T-helper 9 cell (primary cell): ENCODE measurements around the gene RGL3.
"Not testable (repeated sequence)": the region's sequence is repeated elsewhere in the genome, so short reads cannot be mapped to it uniquely, and the experiment has no call there.

Experiments
- DNase-seq: peaks from one replicate; pipeline ENCODE4 v3.0.0-alpha.2; 2020

RGL3 gene

DNA sequence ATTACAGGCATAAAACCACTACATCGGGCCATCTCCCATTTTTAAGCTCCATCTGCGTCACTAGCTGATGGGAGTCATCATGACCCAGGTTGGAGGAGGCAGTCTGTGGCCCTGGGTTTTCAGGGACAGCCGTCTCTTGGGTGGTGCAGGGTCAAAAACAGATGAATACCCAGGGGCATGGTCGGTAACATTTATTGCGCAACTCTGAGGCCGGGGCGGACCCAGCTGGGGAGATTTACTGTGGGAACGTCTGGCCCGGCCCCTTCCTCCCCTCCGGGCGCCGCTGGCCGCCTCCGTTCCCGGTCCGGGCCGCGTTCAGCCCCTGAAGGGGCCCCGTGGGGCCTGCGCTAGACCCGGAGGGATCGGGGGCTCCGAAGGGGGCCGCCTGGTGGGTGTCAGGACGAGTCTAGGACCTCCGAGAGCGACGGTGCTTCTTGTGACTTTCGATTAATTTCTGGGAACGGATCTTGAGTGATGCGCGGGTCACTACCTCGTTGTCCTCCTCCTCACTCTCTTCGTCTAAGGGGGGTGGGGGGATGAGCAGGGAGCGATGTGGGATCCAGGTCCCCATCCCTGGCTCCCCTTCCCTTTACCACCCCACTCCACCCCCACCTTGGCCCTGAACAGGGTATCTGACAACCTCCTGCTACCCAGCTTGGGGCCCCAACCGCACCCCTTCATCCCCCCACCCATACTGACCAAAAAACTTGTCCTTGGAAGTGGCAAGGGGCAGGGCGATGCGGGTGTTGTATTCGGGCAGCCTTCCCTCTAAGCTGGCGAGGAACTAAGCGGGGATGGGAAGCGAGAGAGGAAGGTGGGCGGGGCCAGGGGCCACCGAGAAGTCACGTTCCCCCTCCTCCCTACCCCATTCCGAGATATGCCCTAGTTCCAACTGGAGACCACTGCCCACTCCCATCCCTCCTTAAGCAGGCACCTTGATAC is 1.6 kb upstream of the RGL3 start:
- DNase-seq: no peak

DNA sequence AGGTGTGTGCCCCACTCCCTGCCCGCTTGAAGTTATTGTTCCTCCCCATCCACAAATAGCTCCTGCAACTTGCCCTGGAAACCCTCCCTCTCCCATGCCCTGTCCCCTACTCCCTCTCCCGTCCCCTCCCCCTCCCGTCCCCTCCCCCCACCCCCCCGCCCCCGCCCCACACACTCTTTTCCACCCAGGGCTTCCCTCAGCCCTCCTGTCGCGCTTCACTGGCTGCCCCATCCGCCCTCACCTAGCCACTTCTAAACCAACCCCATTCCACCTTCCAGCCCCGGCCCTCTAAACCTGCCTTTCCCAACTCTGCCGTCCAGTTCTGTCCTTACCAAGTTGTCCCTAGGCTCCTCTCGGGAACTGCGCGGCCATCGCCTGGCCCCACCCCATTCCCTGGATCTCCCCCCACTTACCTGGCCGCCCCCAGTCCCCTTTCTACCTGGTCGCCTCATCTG is 993 bp downstream of the RGL3 start:
- no peak for DNase-seq

DNA sequence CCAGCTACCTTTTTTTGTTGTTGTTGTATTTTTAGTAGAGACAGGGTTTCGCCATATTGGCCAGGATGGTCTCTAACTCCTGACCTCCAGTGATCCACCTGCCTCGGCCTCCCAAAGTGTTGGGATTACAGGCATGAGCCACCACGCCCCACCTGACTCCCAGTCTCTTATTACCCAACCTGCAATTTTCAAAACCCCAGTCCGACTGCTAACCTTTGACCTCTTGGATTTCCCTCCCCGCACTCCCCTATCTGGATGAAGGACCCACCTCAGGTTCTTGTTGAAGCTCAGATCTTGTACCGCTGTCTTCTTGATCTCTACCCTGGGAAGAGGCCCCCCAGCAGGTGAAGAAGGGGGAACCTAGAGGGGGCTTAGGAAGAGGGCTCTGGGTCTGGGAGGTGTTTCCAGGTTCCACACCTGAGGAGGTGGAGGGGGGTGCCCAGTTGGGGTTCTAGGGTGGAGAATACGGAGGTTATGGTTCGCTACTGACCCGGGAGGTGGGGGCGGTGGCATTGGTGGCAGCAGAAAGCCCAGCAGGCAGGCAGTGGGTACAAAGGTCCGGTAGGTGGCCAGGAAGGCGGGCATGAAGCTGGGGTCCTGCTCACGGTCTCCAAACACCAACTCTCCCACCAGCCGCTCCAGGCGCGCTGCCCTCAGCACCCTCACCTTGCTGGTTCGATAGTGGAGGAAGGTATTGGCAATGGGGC is 2.6 kb downstream of the RGL3 start:
- DNase-seq: no peak

DNA sequence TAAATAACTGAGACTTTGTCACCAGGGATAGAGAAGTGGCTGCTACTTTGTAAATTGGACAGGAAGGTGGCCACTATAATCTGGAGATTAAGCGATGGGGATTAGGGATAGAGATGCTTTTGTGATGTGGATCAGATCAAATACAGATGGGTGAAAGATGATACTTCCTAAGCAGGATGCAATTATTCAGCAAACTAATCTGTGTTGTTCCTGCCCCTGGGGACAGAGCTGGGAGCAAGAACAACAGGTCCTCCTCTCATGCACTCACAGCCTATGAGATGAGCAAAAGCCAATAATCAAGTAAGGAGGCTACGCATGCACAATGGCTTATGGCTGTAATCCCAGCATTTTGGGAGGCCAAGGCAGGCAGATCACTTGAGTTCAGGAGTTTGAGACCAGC is 4.6 kb downstream of the RGL3 start:
- no peak for DNase-seq

- no peak for DNase-seq
Observed at GRCh38 chr19:11410682-11411081, 8.4 kb downstream of the RGL3 start.

GRCh38 chr19:11408591-11408990 is 10.5 kb downstream of the RGL3 start:
- no peak for DNase-seq

DNA sequence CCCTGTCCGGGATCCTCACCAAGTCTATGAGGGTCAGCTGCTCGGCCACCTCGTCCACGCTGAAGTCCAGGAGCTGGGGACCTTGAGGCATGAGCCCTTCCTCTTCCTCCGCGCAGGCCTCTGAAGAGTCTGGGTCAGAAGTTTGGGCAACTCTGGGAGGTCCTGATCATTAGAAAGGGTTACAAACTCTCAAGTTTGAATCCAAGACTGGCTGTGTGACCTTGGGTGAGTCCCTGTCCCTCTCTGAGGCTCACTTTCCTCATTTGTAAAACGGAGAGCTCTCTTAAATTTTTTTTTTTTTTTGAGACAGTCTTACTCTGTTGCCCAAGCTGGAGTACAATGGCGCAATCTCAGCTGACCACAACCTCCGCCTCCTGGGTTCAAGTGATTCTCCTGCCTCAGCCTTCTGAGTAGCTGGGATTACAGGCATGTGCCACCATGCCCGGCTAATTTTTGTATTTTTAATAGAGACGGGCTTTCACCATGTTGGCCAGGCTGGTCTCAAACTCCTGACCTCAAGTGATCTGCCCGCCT is 12.3 kb downstream of the RGL3 start:
- not testable (repeated sequence) for DNase-seq

DNA sequence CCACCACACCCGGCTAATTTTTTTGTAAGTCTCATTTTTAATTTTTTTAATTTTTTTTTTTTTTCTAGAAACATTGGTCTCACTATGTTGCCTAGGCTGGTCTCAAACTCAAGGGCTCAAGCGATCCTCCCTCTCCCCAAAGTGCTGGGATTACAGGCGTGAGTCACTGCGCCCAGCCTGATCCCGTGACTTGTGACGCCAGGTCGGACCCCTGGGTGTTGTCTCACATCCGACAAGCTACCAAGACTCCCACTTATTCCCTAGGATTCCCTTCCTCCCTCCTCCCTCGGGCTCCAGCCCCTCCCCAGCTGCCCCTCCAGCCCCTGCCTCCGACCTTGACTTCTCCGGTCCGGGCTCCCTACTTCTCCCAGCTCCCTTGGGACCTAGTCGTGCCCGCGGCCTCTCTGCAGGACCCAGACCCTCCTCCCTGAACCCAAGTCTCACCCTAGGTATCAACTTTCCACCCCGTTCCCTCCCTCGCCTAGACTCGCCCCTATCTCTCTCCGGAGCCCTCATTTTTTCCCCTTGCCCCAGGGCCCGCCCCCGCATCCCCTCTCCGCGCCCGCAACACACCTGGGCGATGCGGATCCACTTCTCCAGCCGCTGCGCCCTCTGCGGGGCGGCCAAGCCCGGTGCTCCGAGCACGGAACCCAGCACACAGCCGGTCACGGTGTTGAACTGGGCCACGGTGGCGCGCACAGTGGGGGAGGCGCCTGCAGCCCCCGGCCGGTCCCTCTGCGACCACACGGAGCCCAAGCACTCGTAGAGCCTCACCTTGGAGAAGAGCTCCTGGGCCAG is 13.1 kb downstream of the RGL3 start:
- DNase-seq: no peak

- DNase-seq: no peak
Observed at GRCh38 chr19:11404588-11405222, 14.4 kb downstream of the RGL3 start.

GRCh38 chr19:11401808-11402543 is 17.1 kb downstream of the RGL3 start:
- DNase-seq: no peak

DNA sequence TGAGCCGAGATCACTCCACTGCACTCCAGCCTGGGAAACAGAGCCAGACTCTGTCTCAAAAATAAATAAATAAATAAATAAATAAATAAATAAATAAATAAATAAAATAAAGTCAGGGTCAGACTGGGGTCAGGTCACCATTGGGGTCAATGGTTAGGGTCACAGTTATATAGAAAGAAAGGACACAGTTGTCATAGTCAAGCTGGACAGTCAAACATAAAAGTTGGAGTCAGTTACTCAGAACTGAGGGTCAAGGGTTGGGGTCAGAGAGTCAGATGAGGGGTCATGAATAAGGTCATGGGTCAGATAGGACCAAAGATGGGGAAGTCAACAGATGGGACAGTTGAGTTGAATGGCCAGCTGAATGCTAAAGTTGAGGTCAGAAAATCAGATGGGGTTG is 18.3 kb downstream of the RGL3 start:
- no peak for DNase-seq

GRCh38 chr19:11399667-11400066 is 19.4 kb downstream of the RGL3 start:
- no peak for DNase-seq

DNA sequence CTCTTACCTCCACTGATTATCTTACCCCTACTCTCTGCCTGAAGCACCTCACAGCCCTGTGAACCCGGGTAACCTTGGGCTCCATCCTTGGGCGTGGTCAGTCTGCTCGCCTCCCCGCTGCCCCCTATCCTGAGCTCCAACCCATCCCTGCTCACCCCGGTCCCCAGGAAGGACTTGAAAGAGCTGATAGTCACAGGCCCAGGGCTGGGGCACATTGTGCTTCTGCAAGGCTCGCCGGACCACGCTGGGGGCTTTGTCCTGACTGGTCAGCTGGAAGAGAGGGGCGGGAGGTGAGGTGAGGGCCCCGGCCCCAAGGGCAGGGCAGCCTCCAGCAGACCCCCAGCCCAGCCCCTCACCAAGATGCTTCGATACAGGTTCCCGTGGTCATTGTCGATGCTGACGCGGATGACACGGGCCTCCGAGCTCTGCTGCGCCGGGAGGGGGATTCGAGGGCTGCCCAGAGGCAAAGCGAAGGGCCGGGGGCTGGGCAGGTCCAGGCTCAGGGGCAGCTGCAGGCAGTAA is 22.0 kb downstream of the RGL3 start:
- no peak for DNase-seq

- no peak for DNase-seq
Observed at GRCh38 chr19:11390933-11391680, 28.0 kb downstream of the RGL3 start.

- DNase-seq: no peak
Observed at GRCh38 chr19:11390359-11390758, 28.8 kb downstream of the RGL3 start.

GRCh38 chr19:11387162-11388034 is 31.7 kb downstream of the RGL3 start:
- no peak for DNase-seq

GRCh38 chr19:11384778-11385129 is 34.4 kb downstream of the RGL3 start:
- no peak for DNase-seq

GRCh38 chr19:11383706-11384048 is 35.4 kb downstream of the RGL3 start:
- DNase-seq: no peak

DNA sequence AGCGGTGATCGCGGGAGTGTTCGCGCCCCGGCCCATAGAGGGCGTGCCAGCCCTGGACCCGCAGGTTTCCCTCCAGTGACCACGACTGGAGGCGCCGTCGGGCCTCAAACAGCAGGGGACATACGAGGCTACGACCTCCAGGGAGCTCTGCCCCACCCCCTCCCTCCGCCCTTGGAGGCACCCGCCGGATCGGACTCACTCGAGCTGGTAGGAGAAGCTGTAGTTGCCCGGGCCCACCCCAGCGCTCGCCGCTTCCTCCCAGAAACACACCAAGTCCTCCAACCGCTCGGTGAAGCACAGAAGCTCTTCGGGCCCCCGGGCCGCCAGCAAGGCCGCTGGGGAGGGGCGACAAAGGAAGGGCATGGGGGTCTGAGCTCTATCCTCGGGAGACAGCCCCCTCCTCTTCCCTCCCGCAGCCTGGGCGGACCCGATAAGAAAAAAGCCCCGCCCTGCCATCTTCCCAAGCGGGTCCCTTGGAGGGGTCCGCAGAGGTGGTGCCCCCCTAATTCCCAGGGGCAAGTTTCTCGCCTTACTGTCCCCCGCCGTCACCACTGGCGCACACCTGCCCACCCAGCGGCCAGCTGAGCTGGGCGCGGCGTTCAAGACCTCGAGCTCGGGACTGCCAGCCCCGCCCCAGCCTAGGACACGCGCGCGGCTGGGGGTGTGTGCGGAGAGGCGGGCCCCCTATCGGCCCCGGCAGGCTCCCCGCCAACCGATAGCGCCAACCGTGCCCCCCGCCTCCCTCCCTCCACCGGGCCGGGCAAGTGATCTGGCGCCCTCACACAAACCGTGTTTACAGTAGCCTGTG is 36.0 kb downstream of the RGL3 start:
- DNase-seq: peak; percentile 18
